Adrenal gland (tissue), 19 donors: ENCODE results near the gene JAM2. TPM values are rescaled to one million over a fixed set of nuclear protein-coding genes. Genes with fewer than 3 reads are reported as not detected.

Experiments used
- DNase-seq, 7 donors: peaks; one replicate each; pipeline ENCODE4 v3.0.0-alpha.2; 2019 to 2020
- H3K27ac ChIP-seq, 5 donors: fragments of 200-600 bp; sonication (generic) in 4 of 5; 1 replicate in 3 of 5; 2 replicates in 2 of 5; pipeline versions ENCODE4 v1.5.1 to v1.8.0; 2016 to 2020; ENCODE audit warnings: mild to moderate bottlenecking in 1 of 5
- H3K27me3 ChIP-seq: fragments of 200-600 bp; 2 replicates; pipeline ENCODE4 v1.8.0; 2021
- H3K36me3 ChIP-seq, 2 donors: fragments of 200-600 bp; replicated peaks in 1 of 2; 1 replicate in 1 of 2; 2 replicates in 1 of 2; pipeline versions ENCODE4 v1.5.1 to v1.8.0; 2018 to 2022
- H3K4me1 ChIP-seq, 2 donors: fragments of 200-600 bp; replicated peaks in 1 of 2; 1 replicate in 1 of 2; 2 replicates in 1 of 2; pipeline versions ENCODE4 v1.5.1 to v1.8.0; 2018 to 2021
- H3K4me3 ChIP-seq, 4 donors: fragments of 200-600 bp; sonication (generic) in 3 of 4; one replicate each; pipeline ENCODE4 v1.5.1; 2016 to 2018
- H3K9me3 ChIP-seq, 3 donors: fragments of 200-600 bp; sonication (generic) in 1 of 3; replicated peaks in 1 of 3; 1 replicate in 2 of 3; 2 replicates in 1 of 3; pipeline versions ENCODE4 v1.5.1 to v1.8.0; 2016 to 2021
- POLR2A ChIP-seq, 2 donors: fragments of 450-650 bp; IDR thresholded peaks; one replicate each; pipeline ENCODE4 v1.6.1; 2017; ENCODE audit warnings: antibody characterized with exemption in 2 of 2, mild to moderate bottlenecking in 2 of 2, moderate library complexity in 1 of 2
- WGBS, 4 donors: extraction: QIAGEN DNeasy Blood & Tissue Kit in 2 of 4; methylation state at CpG; one replicate each; pipeline versions ENCODE4 v1.1.5 to v1.1.7; 2013 to 2017; 5-methylcytosine and 5-hydroxymethylcytosine counted together
- intact Hi-C, 2 donors: fragments of 100-400 bp; cut with DNase I; formaldehyde crosslinking; loops; one replicate each; pipeline versions ENCODE4 v1.14.1 to v1.15.0; 2022 to 2023
- long read RNA-seq, 10 donors: library from polyadenylated mRNA in 3 of 10; unstranded in 2 of 10; stranded (forward) in 1 of 10; transcript quantifications; one replicate each; pipeline ENCODE4 v2.0.0 and lab custom pipeline, GENCODE V29; 2021 to 2026
- polyA plus RNA-seq, 3 donors: library from polyadenylated mRNA; stranded (reverse); fragments of 200-250 nt in 2 of 3; fragments of 350-450 nt in 1 of 3; fragmentation: Illumina TruSeq in 1 of 3; extraction: RNeasy Lipid Tissue Mini Kit (QIAGEN cat#74804) in 1 of 3; gene quantifications; one replicate each; pipeline ENCODE4 v1.2.3, GENCODE V29; 2013 to 2014
- total RNA-seq, 9 donors: library from RNA; depleted of rRNA in 4 of 9; stranded (reverse); fragments of >200 nt in 4 of 9; fragments of 120-200 nt in 1 of 9; fragmentation: NEBNext Ultra II Directional in 1 of 9; extraction: Animal tissue kit (Norgen Biotek cat#: 25700) in 1 of 9; gene quantifications; one replicate each; pipeline versions ENCODE4 v1.1.0 to v1.2.4, GENCODE V29; 2013 to 2023
- TF ChIP-seq, protein P1 (sequence below), 6 experiments: fragments of 450-650 bp in 4 of 6; fragments of 200-600 bp in 2 of 6; sonication (generic) in 1 of 6; IDR thresholded peaks; 1 replicate in 5 of 6; 2 replicates in 1 of 6; pipeline versions ENCODE4 v1.5.1 to v1.8.0; 2016 to 2021; ENCODE audit warnings: antibody characterized with exemption in 6 of 6, mild to moderate bottlenecking in 2 of 6, moderate library complexity in 1 of 6
- donor health status: healthy with polysubstance abuse.
- donor health status: Bipolar disorder and iron deficiency.
- donor health status: DM: yes; HTN: yes; CAD: no.
- donor health status: DM: no; HTN: no; CAD: no.
- donor health status: DM: no; HTN: no; CAD: no.
- donor health status: DM: yes; HTN: yes; CAD: no.

The JAM2 gene, protein sequence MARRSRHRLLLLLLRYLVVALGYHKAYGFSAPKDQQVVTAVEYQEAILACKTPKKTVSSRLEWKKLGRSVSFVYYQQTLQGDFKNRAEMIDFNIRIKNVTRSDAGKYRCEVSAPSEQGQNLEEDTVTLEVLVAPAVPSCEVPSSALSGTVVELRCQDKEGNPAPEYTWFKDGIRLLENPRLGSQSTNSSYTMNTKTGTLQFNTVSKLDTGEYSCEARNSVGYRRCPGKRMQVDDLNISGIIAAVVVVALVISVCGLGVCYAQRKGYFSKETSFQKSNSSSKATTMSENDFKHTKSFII
- total RNA-seq (10 to 100 TPM in 8 of 9 donors, 1 to 10 TPM in 1; 2.1 to 38.6 (median 18.7) TPM), polyA plus RNA-seq (10 to 100 TPM; 12.5 to 30.3 (median 16.2) TPM)
- long read RNA-seq, donor 1, result 0 reads
- long read RNA-seq, donor 2, partial matches to known transcripts, result 542 of 1,114 reads
- long read RNA-seq, donor 2, other reads (novel, unspliced or antisense), result 572 of 1,114 reads
- long read RNA-seq, donor 3, partial matches to known transcripts, result 1,062 of 1,287 reads
- long read RNA-seq, donor 3, other reads (novel, unspliced or antisense), result 225 of 1,287 reads
- long read RNA-seq, donor 4, full-length matches to known transcripts, result 1 of 7 reads
- long read RNA-seq, donor 4, partial matches to known transcripts, result 0 of 7 reads
- long read RNA-seq, donor 4, other reads (novel, unspliced or antisense), result 6 of 7 reads
- long read RNA-seq, donor 5, full-length matches to known transcripts, result 3 of 4 reads
- long read RNA-seq, donor 5, partial matches to known transcripts, result 0 of 4 reads
- long read RNA-seq, donor 5, other reads (novel, unspliced or antisense), result 1 of 4 reads
- long read RNA-seq, donor 6, partial matches to known transcripts, result 1 of 3 reads
- long read RNA-seq, donor 6, other reads (novel, unspliced or antisense), result 2 of 3 reads
- long read RNA-seq, donor 7, result 0 reads
- long read RNA-seq, donor 8, result 0 reads
- long read RNA-seq, donor 9, result 0 reads
- long read RNA-seq, donor 10, partial matches to known transcripts, result 439 of 901 reads
- long read RNA-seq, donor 10, other reads (novel, unspliced or antisense), result 462 of 901 reads

DNA sequence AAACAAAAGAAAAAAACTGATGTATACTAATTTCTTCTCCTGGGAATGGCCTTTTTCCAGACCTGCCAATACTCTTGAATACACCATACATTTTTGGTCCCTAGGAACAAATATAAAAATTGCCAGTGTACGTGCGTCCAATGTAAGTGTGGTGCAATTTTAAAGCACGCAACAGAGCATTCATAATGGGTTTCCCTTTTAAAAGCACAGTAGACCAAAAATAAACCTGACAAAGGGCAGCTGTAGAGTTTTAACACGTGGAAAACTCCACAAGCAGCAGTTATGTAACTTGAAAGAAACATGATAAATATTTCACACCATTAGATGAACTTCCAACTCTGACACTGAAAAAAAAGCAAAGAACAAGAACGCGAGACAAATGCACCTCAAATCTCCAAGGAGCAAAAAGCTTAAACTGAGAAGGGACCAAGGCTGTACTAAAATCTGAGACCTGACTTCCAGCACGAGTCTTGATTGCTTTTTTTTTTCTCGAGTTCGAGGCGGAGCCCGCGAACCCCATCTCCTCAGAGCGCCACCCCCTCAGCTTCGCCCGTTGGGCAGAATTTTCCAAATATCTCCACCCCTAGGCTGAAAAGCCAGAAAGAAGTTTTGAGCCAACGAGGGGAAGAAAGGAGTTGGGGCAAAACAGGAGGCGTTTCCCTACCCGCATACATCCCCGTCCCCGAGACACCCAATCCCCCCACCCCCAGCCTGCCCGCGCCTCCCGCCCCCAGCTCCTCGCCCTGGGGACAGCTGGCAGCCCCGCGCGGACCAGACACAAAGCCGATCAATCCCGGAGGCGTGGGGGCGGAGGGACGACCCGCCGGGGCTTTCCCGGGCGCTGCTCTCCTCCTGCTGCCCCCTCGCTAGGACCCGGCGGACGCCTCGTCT lies at the start of gene JAM2:
TSS of gene JAM2 (plus strand) at position 599 of the 891 bp plus-strand sequence. CDS start 564 bp downstream, outside the sequence.
- intact Hi-C loops, result no loop called here
- TF ChIP-seq POLR2A (IDR thresholded peaks at IDR 0.05), result no peak
- TF ChIP-seq, protein P1, sequence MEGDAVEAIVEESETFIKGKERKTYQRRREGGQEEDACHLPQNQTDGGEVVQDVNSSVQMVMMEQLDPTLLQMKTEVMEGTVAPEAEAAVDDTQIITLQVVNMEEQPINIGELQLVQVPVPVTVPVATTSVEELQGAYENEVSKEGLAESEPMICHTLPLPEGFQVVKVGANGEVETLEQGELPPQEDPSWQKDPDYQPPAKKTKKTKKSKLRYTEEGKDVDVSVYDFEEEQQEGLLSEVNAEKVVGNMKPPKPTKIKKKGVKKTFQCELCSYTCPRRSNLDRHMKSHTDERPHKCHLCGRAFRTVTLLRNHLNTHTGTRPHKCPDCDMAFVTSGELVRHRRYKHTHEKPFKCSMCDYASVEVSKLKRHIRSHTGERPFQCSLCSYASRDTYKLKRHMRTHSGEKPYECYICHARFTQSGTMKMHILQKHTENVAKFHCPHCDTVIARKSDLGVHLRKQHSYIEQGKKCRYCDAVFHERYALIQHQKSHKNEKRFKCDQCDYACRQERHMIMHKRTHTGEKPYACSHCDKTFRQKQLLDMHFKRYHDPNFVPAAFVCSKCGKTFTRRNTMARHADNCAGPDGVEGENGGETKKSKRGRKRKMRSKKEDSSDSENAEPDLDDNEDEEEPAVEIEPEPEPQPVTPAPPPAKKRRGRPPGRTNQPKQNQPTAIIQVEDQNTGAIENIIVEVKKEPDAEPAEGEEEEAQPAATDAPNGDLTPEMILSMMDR (IDR thresholded peaks at IDR 0.05), result no peak
- DNase-seq, result peak in 6 of 7 donors; percentile 24 to 50 (median 41)
- no peaks in the 10 kb centered on the region for H3K27me3 ChIP-seq
- WGBS, 4 donors, result 0 to 2% (median 1%) methylated on average over 15 to 41 of the region's 41 CpGs
- H3K4me1 ChIP-seq, result peaks cover 5 to 19% of the 10 kb centered on the region in 2 donors
- H3K9me3 ChIP-seq, result no peaks in the 10 kb centered on the region
- no peaks in the 10 kb centered on the region for H3K36me3 ChIP-seq
- H3K4me3 ChIP-seq, result peak within 1 kb of the TSS; percentile 22 to 81 (median 78)
- peak within 1 kb of the TSS in 4 of 5 donors; percentile 0 to 81 (median 62) for H3K27ac ChIP-seq

GRCh38 chr21:25589887-25590286 lies 49.2 kb upstream of the JAM2 start:
- DNase-seq, result no peak
- no peak for TF ChIP-seq POLR2A (IDR thresholded peaks at IDR 0.05)
- TF ChIP-seq, protein P1 (IDR thresholded peaks at IDR 0.05), result no peak
- Histone ChIP-seq H3K4me3 (no peak overlapping the region), H3K27ac (no peak overlapping the region), H3K4me1 (no peaks in the 10 kb centered on the region), H3K36me3 (peaks cover 0 to 35% of the 10 kb centered on the region in 2 donors), H3K27me3 (no peaks in the 10 kb centered on the region), H3K9me3 (no peaks in the 10 kb centered on the region)
- WGBS, 4 donors, result 88 to 100% (median 98%) methylated on average over 1 of the region's 1 CpG
- intact Hi-C loops, result no loop called here

DNA sequence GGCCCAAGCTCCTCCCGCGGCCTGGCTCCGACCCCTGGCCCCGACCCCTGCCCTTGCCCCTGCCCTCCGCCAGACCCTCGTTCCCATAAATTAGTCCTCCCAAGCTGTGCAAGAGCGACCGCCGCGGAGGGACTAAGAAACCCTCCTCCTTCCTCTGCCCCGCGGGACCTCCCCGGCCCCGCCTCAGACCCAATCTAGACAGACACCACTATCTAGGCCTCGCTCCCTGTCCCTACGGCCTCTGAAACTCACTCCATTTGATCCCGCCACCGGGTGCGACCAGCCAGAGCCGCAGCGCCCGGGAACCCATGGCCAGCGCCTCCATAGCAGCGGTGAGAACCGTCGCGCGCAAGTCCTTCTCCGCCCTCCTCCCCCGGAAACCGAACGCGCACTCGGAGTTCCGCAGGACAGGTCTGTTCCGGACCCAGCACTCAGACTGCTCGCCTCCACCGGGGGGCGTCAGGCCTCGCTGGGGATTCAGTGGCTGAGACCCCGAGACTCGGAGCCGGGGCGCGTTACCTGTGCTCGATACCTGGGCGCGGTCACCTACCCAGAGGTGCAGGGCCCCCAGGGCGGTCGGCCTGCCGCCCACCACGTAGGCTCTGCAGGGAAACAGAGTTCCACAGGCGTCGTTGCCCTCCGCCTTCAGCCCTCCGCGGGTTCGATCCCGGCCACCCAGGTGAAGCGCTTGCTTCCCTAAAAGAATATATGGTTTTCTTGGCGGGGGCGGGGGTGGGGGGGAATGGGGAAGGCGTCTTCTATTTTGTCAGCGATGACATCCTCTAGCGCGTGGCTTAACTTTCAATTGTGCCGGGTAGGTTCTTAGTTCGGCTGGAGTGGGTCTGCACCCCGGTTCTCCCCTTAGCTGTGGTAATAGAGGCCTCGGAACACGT lies 31.7 kb upstream of the JAM2 start, which contains the start of gene MRPL39:
TSS of gene MRPL39 (minus strand) at position 331 of the 893 bp plus-strand sequence. CDS start at position 325, 6 bp downstream.
- peak in 1 of 2 donors; percentile 51 for TF ChIP-seq POLR2A (IDR thresholded peaks at IDR 0.05)
- TF ChIP-seq, protein P1 (IDR thresholded peaks at IDR 0.05), result peak; percentile 23 to 62 (median 48)
- 0 to 1% (median 0%) methylated on average over 37 to 71 of the region's 71 CpGs for WGBS, 4 donors
- intact Hi-C loops, result loop anchor here (2.0 to 5.0 kb wide), 2 partner anchors 99 to 100 kb away; no protein-coding TSS in a partner anchor

More for the DNA sequence above, 31.7 kb upstream of the JAM2 start, which contains the start of gene MRPL39:
- H3K36me3 ChIP-seq, result peaks cover 0 to 12% of the 10 kb centered on the region in 2 donors
- H3K4me1 ChIP-seq, result peaks cover 0 to 27% of the 10 kb centered on the region in 2 donors
- H3K9me3 ChIP-seq, result no peaks in the 10 kb centered on the region
- H3K4me3 ChIP-seq, result peak within 1 kb of the TSS; percentile 75 to 92 (median 82)
- peak; percentile 83 to 93 (median 90) for DNase-seq
- no peaks in the 10 kb centered on the region for H3K27me3 ChIP-seq
- H3K27ac ChIP-seq, result peak within 1 kb of the TSS; percentile 34 to 91 (median 84)
